ENCODE data around the gene WFS1.

The WFS1 gene

GRCh38 chr4:6301732-6302442 lies 32.2 kb downstream of the WFS1 start:
- Histone ChIP-seq H2AFZ (ENCODE audit: low read length) (no peak overlapping the region), H3K4me2 (ENCODE audit: low read depth, low read length) (no peak overlapping the region), H3K9me2 (replicated peaks; ENCODE audit: insufficient read depth, low read length) (no peaks in the 10 kb centered on the region), H3K9me3 (replicated peaks; ENCODE audit: insufficient read depth, low read length) (no peaks in the 10 kb centered on the region), H3K27ac (ENCODE audit: low read length) (no peak overlapping the region), H3K9ac (ENCODE audit: low read length) (no peak overlapping the region), H3K4me3 (ENCODE audit: low read length) (no peak overlapping the region), H3K4me1 (ENCODE audit: low read length) (no peaks in the 10 kb centered on the region), H3K27me3 (replicated peaks; ENCODE audit: insufficient read depth, low read length) (no peaks in the 10 kb centered on the region), H3K79me2 (ENCODE audit: low read length) (no peaks in the 10 kb centered on the region), H4K20me1 (ENCODE audit: insufficient read depth, low read length) (no peaks in the 10 kb centered on the region), H3F3A (ENCODE audit: insufficient read depth, low read length) (no peaks in the 10 kb centered on the region), H3K36me3 (replicated peaks; ENCODE audit: insufficient read depth, low read length) (0 out of 2 replicates have a peak, but pooled peaks cover 8% of the 10 kb centered on the region)
- DNase-seq: no peak
- TF ChIP-seq CTCF (IDR thresholded peaks at IDR 0.05; ENCODE audit: low read length): no peak
- TF ChIP-seq EZH2 (optimal IDR thresholded peaks at IDR 0.05; ENCODE audit: low read depth, low read length): no peak
- TF ChIP-seq EZH2phosphoT487 (IDR thresholded peaks at IDR 0.05; ENCODE audit: low read length): no peak

GRCh38 chr4:6302869-6303268 lies 33.2 kb downstream of the WFS1 start:
- H3K9me3 ChIP-seq (replicated peaks; ENCODE audit: insufficient read depth, low read length): no peaks in the 10 kb centered on the region
- H3F3A ChIP-seq (ENCODE audit: insufficient read depth, low read length): no peaks in the 10 kb centered on the region
- no peaks in the 10 kb centered on the region for H3K9me2 ChIP-seq (replicated peaks; ENCODE audit: insufficient read depth, low read length)
- no peaks in the 10 kb centered on the region for H3K4me1 ChIP-seq (ENCODE audit: low read length)
- H3K4me3 ChIP-seq (ENCODE audit: low read length): no peak overlapping the region
- H3K27me3 ChIP-seq (replicated peaks; ENCODE audit: insufficient read depth, low read length): no peaks in the 10 kb centered on the region; the same call in 1 of the 2 replicates
- H4K20me1 ChIP-seq (ENCODE audit: insufficient read depth, low read length): no peaks in the 10 kb centered on the region
- no peak overlapping the region for H2AFZ ChIP-seq (ENCODE audit: low read length)
- DNase-seq: no peak
- 0 out of 2 replicates have a peak, but pooled peaks cover 8% of the 10 kb centered on the region for H3K36me3 ChIP-seq (replicated peaks; ENCODE audit: insufficient read depth, low read length)
- no peak overlapping the region for H3K9ac ChIP-seq (ENCODE audit: low read length)
- H3K4me2 ChIP-seq (ENCODE audit: low read depth, low read length): no peak overlapping the region
- no peaks in the 10 kb centered on the region for H3K79me2 ChIP-seq (ENCODE audit: low read length)
- no peak overlapping the region for H3K27ac ChIP-seq (ENCODE audit: low read length)
- TF ChIP-seq CTCF (IDR thresholded peaks at IDR 0.05; ENCODE audit: low read length): no peak
- no peak for TF ChIP-seq EZH2phosphoT487 (IDR thresholded peaks at IDR 0.05; ENCODE audit: low read length)

GRCh38 chr4:6303943-6304342 lies 34.3 kb downstream of the WFS1 start:
- H3K27ac ChIP-seq (ENCODE audit: low read length): no peak overlapping the region
- H3K9me3 ChIP-seq (replicated peaks; ENCODE audit: insufficient read depth, low read length): no peaks in the 10 kb centered on the region
- H3K27me3 ChIP-seq (replicated peaks; ENCODE audit: insufficient read depth, low read length): no peaks in the 10 kb centered on the region; the same call in 1 of the 2 replicates
- TF ChIP-seq CTCF (IDR thresholded peaks at IDR 0.05; ENCODE audit: low read length): no peak
- no peak for TF ChIP-seq EZH2 (optimal IDR thresholded peaks at IDR 0.05; ENCODE audit: low read depth, low read length)
- TF ChIP-seq EZH2phosphoT487 (IDR thresholded peaks at IDR 0.05; ENCODE audit: low read length): no peak
- no peaks in the 10 kb centered on the region for H3K79me2 ChIP-seq (ENCODE audit: low read length)
- no peak for DNase-seq
- H2AFZ ChIP-seq (ENCODE audit: low read length): no peak overlapping the region
- H3F3A ChIP-seq (ENCODE audit: insufficient read depth, low read length): no peaks in the 10 kb centered on the region
- 0 out of 2 replicates have a peak, but pooled peaks cover 8% of the 10 kb centered on the region for H3K36me3 ChIP-seq (replicated peaks; ENCODE audit: insufficient read depth, low read length)
- H3K4me1 ChIP-seq (ENCODE audit: low read length): no peaks in the 10 kb centered on the region
- no peak overlapping the region for H3K4me2 ChIP-seq (ENCODE audit: low read depth, low read length)
- H3K4me3 ChIP-seq (ENCODE audit: low read length): no peak overlapping the region
- H4K20me1 ChIP-seq (ENCODE audit: insufficient read depth, low read length): no peaks in the 10 kb centered on the region
- H3K9me2 ChIP-seq (replicated peaks; ENCODE audit: insufficient read depth, low read length): no peaks in the 10 kb centered on the region
- H3K9ac ChIP-seq (ENCODE audit: low read length): no peak overlapping the region
